HG03175 (cell line): ENCODE measurements around the gene URAD.
A peak's percentile ranks its signal among the peaks of the same experiment; 100 is the strongest.

Experiments used
- ATAC-seq: cut with Tn5 transposase; IDR thresholded peaks from one replicate; pipeline ENCODE4 v1.9.1; 2021; ENCODE audit warnings: mild to moderate bottlenecking, moderate library complexity; ENCODE audit not compliant: unreplicated experiment

URAD gene

DNA sequence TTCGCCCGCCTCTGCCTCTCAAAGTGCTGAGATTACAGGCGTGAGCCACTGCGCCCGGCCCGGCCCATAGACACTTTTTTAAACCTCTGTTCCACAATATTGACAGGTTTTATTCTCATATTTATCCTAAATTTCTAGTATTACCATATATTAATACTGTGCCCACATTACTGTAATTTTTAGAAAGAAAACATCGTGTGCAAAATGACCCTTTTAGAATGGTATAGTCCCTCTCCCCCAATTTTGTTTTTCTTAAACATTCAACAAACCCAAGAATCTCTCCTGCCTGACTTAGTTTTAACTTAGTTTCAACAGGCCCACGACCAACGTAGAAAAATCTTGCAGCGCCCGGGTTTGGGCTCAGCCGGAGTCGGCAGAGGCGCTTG lies 28.5 kb downstream of the URAD start:
- no peak for ATAC-seq

DNA sequence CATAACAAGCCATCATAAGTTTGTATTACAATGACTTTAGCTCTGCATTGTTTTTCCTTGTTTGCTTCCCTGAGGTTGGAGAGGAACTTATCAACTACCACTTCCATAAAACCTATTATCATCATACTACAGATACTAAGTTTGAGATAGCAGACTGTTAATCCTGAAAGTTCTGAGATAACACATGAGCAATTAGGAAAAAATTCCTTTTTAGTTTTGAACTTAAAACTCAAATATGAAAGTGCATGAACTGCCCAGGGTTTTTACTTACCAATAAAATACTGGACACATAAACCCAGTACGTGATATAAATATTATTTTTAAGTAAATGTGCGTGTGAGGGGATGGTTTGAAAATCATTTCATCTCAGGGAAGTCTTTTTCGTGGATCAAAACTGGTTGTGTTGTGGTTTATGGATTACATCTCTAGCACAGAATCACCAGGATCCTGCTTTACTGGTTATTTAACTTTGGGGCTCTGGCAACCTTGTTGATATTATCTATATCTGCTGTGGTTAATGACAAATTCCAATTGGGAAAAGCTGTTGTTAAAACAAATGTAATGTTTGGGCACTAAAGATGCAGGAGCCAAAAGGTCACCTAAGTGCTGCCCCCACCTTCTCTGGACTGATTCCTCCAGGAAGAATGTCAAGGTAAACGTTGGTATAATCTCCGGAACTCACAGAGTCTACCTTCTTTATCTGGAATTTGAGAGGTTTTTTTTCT lies 31.8 kb downstream of the URAD start:
- no peak for ATAC-seq

DNA sequence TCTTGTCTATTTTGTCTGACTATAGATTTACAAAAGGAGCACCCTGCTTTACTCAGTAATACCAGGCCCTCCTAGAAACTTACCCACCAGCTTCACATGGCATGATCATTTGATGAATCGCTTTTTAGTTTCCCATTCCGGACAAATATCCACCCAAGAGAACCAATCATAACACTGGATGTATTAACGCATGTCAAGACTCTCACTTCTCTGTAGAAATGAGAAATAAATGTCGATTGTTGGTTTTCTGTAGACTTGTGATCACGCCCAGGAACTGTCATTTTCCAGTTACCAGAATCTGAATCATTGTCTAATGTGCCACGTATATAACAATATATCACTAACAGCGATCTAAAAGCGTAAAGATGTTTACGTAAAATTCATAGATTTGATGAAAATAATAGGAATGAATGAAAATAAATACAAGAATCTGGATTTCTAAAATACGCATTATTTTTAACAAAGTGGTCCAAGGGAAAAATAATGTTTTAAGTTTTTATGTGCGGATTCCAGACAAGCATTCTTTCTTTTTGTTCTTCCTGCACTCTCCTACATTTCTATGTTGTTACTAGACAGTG lies 33.4 kb downstream of the URAD start:
- ATAC-seq, result no peak

DNA sequence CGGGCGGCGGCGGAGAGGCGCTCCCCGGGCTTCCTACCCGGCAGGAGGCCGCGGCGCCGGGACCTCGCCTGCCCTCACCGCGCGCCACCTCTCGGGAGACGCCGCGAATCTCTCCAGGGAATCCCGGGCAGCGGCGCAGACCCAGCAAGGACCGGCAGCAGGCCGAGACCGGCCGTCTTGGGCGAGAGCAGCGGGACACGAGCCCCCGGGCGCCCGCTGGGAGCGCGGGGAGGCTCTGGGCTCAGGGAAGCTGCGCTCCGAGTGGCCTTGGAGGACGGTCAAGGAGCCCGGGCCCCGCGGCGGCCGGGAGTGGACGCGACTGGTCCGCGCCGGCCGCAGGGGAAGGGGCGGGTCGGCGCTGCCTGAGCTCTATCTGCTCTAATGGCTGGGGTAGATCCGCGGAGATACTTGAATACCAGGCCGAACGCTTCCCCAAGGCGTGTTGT lies 34.1 kb downstream of the URAD start:
- ATAC-seq, result peak; percentile 18

DNA sequence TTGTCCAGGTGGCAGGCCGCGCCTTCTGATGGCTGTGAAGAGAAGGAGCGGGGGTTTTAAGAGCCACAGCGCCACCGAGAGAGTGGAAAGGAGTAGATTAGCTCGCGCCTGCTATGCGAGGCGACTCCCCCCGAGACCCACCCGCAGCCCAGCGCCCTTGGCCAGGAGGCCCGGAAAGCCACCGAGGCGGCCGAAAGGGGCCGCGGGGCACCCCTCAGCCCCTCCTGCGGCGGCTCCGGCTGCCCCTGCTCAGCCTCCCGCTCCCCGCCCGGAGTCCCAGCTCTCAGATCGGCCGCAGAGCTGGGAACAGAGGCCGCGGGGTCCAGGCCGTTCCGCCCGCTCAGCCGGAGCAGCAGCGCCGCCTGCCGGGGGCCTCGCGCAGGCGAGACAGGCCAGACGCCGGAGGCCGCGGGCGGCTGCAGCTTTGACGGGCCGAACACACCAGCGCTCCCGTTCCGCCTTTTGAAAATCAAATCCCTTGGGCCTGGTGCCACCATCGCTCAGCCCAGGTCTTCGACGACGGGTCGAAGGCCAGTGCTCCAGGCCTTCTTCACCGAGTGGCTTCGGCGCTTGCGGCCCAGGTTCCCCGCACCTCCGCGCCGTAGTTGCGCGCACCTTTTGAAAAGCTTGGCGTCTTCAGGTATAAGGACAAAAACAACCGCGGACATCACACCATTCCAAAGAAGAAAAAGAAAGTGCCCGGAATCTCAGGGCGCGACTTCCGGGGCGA lies 34.7 kb downstream of the URAD start:
- ATAC-seq, result peak; percentile 89

DNA sequence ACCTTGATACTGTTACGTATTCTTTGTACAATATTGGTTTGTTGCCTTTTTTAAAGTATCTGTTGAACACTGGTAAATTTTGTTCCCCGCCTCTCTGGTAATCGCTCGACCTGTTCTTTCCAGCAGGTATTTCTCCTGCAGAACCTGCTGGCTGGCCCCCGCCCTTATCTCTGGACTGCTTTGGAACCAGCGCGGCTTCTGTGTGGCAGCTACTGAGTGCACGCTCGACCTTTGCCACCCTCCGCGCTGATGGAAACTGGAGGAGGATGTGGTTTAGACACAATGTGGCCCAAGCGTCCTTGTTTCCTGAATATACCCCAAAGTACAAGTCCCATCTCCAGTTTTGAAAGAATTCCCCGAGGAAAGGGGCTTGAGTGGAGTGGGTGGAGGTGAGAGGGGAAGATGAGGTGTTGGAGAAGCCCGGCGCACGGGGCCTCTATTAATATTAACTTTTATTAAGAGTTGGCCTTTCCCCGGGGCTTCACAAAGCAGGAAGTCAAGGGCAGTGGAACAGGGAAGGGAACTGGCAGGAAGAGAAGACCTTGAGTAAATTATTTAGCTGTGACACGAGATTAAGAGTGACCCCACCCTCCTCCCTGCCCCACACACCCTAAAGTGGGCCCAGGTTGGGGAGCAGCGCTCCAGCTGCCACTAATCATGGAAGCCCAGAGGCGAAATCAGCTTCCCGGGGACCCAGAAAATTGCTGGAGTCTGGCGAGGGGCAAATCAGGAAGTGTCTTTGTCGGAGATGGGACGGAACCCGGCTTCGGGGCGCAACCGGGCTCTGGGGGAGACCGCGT lies 35.4 kb downstream of the URAD start:
- ATAC-seq, result peak; percentile 6

DNA sequence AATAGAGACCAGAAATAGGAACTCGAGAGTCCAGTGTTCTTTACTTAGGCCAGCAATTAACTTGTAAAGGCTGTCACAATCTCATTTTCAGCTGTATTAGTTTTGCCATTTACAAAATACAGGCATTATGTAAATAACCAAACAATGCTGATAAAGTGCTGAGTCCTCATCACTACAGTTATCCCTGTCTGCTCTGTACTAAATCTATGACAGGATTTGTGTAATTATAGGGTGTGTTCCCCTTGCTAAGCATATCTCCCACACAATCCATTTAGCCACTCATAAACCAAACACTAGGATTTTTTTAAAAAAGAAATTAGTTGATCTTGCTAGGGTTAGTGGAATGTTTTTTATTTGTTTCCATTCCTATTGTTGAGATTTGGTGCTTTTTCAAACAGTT lies 45.5 kb downstream of the URAD start:
- ATAC-seq, result no peak

DNA sequence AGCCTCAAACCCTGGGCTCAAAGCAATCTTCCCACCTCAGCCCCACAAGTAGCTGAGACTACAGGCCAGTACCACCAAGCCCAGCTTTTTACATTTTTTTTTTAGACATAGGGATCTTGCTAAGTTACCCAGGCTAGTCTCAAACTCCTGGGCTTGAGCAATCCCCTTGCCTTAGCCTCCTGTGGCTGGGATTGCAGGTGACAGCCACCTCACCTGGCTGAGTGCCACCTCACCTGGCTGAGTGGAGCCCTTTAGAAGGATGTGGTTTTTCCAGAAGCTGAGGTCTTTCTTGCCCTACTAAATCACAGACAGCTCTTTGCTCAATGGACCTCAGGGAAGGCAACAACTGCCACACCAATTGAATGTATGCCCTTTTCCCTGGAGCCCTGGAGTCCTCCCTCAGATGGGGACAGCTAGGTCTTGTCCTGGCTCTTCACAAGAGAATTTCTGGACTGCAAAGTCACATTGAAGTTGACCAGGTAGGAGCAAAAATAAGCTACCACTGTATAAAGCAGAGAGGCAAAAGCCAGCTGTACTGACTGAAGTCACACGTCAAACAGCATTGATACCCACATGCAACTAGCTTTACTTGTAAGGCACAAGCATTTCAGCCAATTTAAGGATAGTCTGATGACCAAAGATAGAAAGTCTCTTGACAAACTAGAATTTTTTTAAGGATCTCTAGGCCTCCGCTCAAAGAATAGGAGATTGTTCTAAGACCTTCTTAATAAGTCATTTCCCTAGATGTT lies 54.7 kb downstream of the URAD start:
- no peak for ATAC-seq

DNA sequence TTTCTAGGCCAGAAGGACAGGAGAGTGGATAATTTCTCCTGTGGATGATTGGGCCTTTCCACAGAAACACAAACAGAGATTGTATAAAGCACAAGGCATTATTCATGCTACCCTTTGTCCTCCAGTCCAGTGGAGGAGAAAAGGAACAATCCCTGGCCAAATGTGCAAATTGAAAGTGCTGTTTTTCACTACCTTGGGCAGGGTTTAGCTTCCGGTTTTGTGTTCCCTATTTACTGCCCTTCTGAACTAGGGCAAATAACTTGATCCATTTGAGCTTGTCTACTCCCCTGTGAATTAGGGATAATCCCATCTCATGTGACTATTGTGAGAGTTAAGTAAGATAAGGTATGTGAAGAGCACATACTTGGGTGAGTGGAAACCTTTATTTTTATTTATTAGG lies 55.4 kb downstream of the URAD start:
- no peak for ATAC-seq

DNA sequence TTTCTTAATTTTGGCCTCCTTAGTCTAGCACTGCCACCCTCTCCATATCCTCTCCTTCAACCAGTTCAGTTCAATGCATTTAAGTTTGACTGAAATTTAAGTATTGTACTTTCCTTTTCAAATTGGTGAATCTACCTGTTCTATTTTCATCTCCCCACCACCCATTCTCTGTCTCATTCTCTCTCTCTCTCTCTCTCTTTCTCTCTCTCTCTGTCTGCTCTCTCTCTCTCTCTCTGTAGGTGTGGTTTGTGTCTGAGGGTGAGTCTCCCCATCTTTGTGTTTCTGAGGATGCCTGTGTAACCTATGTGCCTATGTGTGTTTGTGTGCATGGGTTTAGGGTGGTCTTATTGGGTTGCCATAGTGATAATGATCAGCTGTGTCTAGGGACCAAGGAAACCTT lies 58.6 kb downstream of the URAD start:
- ATAC-seq, result no peak

DNA sequence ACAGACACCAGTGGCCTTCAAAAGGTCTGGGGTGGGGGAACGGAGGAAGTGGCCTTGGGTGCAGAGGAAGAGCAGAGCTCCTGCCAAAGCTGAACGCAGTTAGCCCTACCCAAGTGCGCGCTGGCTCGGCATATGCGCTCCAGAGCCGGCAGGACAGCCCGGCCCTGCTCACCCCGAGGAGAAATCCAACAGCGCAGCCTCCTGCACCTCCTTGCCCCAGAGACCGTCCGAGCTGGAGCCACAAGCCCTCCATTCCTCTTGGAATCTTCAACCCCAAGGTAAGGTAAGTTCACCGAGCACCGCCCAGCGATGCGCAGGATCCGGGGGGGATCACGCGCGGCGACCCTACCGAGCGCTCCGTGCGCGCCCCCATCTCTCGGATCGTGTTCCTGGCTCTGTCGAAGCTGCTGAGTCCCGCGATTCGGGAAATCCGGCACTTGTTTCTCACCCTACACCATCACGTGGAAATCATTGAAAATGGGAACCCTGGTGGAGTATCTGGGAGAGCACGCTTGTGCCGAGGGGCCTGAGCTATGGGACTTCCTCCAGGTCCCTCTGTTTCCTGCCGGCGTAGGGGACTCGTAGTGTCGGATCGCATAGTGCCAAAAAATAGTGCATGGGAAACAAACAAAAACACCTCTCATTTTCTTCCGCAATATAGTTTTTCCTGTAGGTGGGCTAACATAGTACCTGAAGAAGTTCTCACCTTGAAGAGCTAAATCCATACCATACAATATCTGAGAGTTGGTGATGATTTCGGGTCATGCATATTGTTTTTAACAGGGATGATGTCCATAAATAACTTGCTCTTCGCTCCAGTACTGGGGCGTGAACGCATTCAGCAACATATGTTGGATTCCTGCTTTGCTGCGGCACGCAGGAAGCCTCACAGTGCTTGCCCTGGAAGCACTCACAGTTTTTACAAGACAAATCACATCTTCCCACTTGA lies 59.4 kb downstream of the URAD start:
- no peak for ATAC-seq

DNA sequence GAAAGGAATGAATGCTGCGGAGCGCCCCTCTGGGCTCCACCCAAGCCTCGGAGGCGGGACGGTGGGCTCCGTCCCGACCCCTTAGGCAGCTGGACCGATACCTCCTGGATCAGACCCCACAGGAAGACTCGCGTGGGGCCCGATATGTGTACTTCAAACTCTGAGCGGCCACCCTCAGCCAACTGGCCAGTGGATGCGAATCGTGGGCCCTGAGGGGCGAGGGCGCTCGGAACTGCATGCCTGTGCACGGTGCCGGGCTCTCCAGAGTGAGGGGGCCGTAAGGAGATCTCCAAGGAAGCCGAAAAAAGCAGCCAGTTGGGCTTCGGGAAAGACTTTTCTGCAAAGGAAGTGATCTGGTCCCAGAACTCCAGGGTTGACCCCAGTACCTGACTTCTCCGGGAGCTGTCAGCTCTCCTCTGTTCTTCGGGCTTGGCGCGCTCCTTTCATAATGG lies 60.1 kb downstream of the URAD start:
- no peak for ATAC-seq
